ENCODE measurements around the gene STAG1. TPM values are rescaled to one million over a fixed set of nuclear protein-coding genes. Genes with fewer than 3 reads are reported as not detected.
"Not testable (repeated sequence)": the region's sequence is repeated elsewhere in the genome, so short reads cannot be mapped to it uniquely, and the experiment has no call there.

The STAG1 gene
- total RNA-seq, 1 experiment from 2014 or later = 27.5 TPM

DNA sequence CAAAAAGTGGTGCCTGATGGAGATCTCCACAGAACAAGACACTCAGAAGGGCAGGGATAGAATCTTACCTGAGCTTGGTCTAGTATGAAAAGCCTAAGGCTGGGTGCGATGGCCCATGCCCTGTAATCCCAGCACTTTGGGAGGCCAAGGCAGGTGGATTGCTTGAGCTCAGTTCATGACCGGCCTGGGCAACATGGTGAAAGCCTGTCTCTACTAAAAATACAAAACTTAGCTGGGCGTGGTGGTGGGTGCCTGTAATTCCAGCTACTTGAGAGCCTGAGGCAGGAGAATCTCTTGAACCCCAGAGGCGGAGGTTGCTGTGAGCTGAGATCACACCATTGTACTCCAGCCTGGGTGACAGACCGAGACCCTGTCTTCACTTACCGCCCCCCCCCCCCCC lies 417.5 kb downstream of the STAG1 start:
- not testable (repeated sequence) for DNase-seq (ENCODE audit: low read depth)

DNA sequence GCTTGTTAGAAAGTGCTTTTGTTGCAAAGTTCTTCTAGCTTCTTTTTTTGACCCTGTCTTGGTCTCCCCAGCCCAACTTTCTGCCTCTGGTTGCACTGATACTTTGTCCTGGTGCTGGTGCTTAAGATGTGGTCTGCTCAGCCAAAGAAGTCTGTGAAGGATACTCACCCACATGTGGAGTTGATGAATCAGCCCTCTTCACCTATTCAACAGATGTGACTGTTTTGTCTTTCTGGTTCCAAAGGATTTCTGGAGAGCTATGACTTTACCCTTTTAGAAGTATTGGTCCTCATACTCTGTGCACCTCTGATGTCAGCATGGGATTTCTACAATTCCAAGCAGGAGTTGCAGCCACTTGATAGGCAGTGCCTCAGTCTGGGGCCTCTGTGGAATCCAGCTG lies 418.0 kb downstream of the STAG1 start:
- DNase-seq (ENCODE audit: low read depth) = no peak

DNA sequence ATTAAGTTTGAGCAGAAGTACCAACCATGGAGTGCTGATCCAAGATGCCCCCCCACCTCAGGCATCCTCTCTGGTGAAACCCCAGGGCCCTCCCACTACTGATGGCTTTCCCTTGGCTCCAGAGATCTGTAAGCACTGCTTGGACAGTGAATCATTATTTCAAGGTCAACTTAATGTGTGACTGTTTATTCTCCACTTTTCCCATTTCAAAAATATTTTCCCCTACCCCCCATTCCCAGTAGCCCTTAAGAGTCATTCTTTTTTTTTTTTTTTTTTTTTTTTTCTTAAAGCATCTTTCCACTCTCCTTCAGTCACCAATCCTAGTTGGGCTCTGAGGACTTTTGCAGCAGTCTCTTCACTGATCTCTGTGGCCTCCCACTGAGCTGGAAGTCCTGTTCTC lies 419.4 kb downstream of the STAG1 start:
- peak; percentile 59 for DNase-seq (ENCODE audit: low read depth)

DNA sequence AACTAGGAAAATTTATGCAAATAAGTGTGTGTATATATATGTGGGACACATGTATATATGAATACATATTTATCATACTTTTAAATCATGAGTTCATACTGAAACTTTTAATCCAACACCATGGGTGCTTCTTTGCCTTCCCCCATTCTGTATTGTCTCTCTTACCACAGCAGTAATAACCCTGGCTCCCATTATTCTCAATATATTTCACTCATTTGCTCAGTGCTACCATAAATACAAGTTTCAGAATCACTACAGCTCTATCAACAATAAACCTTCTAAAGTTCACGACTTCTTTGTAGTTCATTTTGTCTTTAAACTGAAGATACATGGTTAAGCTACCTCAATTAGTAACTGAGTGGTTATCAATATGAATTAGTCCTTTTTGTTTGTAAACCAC lies 419.9 kb downstream of the STAG1 start:
- DNase-seq (ENCODE audit: low read depth) = no peak

DNA sequence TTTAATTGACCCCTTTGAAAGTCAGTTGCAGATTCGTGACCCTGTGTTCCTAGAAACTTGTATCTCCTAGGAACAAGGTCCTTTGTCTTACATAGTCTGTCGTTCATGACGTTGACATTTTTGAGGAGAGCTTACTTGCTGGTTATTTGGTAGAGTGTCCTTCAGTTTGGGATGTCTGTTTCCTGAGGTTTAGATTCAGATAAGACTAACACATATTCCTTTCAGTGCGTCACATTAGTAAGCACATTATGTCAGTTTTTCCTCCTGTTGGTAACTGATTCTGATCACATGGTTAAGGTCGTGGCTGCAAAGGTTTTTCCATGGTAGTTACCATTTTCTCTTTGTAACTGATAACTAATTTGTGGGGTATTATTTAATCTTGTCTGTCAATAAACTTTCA lies 421.3 kb downstream of the STAG1 start:
- DNase-seq (ENCODE audit: low read depth) = no peak

DNA sequence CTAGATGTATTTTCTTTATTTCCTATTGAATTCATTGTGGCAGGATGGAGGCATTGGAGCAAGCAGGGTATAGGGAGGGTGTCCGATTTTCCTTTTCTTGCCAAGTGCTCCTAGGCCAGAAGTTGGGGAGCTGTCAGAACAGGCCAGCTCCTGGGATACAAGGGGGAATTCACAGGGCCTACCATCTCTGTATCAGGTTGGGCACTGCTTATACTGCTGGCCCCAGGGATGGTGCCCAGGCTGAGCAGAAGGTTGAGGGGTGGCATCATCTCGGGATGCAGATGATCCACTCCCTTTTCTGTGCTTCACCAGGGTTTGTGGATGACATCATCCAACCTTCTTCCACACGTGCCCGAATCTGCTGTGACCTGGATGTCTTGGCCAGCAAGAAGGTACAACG lies 422.6 kb downstream of the STAG1 start:
- no peak for DNase-seq (ENCODE audit: low read depth)

DNA sequence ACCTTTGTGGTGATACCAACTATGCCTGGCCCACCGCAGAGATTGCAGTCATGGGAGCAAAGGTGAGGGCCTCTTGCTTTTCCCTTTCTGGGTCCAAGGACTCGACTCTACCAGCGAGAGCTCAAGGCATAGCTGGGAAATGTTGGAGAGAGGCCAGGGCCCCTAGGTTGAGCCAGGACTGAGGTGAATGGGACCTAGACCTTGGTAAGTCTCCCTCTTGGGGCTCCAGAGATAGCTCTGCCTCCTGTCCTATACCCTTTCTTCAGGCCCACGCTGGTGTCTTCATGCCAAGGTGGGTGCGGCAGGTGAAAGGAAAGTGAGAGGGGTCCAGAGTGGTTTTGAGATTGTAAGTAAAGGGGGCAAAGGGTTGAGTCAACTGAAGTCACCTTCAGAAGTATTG lies 424.5 kb downstream of the STAG1 start:
- no peak for DNase-seq (ENCODE audit: low read depth)

DNA sequence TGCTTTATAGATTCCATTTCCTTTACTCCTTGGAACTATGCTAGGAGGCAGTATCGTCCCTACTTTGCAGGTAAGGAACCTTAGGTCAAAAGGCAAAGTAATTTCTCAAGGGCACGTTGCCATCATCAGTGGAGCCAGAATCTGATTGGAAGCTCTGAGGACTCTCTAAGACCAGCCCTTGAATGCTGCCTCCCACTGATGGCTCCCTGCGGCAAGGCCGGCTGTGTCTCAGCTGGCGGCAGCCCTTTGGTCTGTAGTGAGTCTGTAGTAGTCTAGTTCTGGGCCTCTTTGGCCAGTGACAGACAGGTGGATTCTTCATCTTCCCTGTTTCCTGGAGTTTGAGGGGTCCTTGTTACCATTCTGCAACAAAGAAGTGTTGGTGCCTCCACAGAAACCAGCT lies 425.9 kb downstream of the STAG1 start:
- DNase-seq (ENCODE audit: low read depth) = no peak

DNA sequence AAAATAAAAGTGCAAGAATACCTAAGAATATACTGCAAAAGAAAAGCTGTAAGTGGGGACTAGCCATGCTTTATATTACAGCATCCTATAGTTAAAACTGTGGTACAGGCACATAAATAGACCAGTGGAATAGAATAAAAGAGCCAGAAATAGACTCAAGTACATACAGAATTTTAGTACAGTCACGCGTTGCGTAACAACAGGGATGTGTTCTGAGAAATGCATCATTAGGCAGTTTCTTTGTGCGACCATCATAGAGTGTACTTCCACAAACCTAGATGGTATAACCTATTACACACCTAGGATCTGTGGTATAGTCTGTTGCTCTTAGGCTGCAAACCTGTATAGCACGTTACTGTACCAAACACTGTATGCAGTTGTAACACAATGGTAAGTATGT lies 440.2 kb downstream of the STAG1 start:
- DNase-seq (ENCODE audit: low read depth) = no peak

DNA sequence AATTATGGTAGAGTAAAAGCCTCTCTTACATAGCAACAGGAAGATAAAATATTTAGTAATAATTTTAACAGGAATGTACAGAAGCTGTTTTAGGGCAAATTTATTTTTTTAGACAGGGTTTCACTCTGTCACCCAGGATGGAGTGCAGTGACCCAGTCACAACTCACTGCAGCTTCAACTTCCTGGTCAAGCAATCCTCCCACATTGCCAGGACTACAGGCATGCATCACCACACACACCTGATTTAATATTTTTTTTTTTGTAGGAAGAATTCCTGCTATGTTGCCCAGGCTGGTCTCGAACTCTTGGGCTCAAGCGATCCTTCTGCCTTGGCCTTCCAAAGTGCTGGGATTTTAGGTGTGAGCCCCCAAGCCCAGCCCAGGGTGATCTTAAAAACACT lies 440.9 kb downstream of the STAG1 start:
- no peak for DNase-seq (ENCODE audit: low read depth)

DNA sequence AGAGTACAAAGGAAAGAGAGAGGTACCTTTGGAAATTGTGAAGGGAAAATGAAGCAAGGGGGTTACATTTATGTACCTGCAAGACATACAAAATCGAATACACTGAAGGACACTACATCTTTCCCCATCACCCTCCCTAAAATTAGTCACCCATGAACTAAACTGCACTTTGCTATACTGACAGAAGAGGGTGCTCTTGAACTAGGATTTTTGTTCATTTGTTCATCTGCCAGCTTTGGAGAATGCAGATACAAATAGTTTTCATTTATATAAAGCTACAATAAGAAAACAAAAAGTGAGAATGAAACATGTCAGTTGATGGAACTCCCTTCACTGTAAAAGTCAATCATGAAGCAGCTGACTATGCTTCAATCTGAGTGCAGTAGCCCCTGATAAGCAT lies 446.3 kb downstream of the STAG1 start:
- DNase-seq (ENCODE audit: low read depth) = peak; percentile 70

DNA sequence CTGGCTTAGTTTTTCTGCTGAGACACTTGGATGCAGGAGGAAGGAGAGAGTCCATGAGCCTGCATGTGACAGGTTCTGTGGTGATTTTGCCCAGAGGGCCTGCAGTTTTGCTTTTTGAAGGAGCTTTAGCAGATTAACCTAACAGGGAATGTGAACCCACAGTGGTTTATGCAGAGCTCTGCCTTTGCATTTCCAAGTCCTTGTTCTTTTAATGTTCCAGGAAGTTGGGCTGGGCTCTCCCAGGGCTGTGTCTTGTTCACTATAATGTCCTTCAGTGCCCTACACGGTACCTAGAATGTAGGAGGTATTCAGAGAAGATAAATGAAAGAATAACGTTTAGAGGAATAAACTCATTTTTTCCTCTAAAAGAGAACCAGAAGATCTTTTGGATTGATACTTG lies 451.7 kb downstream of the STAG1 start:
- DNase-seq (ENCODE audit: low read depth) = no peak

DNA sequence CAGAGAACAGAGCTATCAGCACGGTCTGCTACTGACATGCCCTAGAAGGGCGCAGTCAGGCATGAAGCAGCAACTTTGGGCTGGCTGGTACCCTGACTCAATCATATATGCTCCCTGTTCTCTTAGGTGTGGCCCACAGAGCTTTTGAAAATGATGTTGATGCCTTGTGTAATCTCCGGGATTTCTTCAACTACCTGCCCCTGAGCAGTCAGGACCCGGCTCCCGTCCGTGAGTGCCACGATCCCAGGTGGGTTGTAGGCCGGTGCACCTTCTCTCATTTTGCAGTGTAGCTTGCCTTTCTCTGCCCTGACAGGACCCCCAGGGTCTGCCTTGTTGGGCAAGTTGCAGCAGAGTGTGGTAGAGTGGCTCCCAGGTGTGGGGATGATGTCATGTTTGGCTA lies 454.4 kb downstream of the STAG1 start:
- no peak for DNase-seq (ENCODE audit: low read depth)

DNA sequence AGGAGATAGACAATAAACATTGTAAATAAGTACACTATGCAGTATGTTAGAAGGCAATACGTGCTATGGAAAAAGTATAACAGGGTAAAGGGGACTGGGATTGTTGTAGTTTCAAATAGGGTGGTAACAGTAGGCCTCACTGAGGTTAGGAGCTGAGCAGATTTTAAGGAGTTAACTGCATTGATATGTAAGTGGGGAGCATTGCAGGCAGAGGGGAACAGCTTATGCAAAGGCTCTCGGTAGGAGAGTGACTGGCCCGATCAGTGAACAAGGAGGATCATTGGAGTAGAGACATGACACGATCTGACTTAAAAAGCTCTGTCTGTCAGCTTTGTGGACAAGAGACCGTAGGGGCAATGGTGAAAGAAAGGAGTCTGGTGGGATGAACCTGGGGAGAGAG lies 455.2 kb downstream of the STAG1 start:
- DNase-seq (ENCODE audit: low read depth) = no peak

DNA sequence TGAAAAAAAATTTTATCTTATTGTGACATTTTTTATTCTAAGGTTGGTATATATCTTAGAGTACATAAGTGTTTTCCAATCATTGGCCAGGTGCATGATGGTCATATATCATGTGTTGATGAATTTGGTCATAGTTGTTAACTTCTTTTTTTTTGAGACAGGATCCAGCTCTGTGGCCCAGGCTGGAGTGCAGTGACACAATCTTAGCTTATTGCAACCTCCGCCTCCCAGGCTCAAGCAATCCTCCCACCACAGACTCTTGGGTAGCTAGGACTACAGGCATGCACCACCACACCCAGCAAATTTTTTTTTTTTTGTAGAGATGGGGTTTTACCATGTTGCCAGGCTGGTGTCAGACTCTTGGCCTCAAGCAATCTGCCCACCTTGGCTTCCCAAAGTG lies 458.0 kb downstream of the STAG1 start:
- DNase-seq (ENCODE audit: low read depth) = no peak

DNA sequence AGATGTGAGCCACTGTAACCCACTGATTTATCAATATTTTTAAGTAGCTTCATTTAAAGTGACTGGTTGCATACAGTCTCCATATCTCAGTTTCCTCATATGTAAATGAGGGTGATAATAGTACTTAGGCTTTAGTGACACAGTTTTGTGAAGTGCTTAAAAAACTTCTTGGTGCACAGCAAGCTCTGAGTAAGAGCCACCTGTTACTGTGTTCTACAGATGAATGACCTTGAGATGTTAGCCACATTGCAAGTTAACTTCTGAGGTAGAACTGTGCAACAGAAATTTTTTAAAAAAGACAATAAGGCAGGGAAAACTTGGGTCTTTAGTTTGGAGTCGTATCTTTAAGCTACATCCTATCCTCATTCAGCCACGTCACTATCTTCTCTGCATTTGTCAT lies 458.9 kb downstream of the STAG1 start:
- no peak for DNase-seq (ENCODE audit: low read depth)

DNA sequence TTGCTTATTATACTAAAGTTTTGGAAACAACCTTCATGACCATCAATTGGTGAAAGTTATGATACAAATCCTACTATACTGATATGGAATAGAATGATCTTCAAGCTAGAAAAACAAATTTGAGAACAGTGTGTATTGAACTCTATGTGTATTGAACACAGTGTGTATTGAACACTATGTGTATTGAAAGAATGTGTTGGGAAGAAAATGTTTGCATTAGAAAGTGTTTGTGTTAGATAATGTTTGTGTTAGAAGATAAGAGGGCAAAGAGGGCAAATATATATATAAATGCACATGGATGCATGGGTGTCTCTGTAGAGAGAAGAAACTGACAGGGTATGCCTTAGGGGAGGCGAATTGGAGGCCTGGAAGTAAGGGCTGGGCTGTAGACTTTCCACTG lies 459.7 kb downstream of the STAG1 start:
- DNase-seq (ENCODE audit: low read depth) = no peak

DNA sequence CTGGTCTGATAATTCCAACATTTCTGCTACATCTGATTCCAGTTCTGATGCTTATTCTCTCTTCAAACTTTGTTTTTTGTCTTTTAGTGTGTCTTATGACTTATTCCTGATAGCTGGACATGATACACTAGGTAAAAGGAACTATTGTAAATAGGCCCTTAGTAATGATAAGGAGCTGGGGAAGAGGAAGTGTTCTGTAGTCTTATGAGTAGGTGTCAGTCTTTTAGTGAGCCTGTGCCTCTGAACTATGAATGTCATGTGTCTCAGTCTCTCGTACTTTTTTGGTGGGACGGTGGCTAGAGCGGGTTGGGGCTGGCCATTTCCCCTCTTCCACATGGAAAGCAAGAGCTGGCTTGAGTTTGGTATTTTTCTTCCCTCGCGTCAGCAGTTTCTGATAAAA lies 460.9 kb downstream of the STAG1 start:
- DNase-seq (ENCODE audit: low read depth) = no peak

Other genes starting within 250 kb of the STAG1 start
- 17.4 and 18.7 TPM in 2 replicates for gene SLC35G2, start 66.7 kb upstream of the STAG1 start, total RNA-seq (2014; rRNA removed)
- 28.6 and 33.0 TPM in 2 replicates for gene NCK1, start 109.8 kb upstream of the STAG1 start, total RNA-seq (2014; rRNA removed)
- gene IL20RB, start 205.6 kb upstream of the STAG1 start, total RNA-seq (2014; rRNA removed) = 0.57 and 2.2 TPM in 2 replicates

All from LHCN-M2 (cell line).